Upper lobe of left lung (tissue), 4 donors: ENCODE measurements around the gene CCDC148.

Experiments
- CTCF ChIP-seq, 6 experiments: fragments of 450-650 bp in 4 of 6; fragments of 200-600 bp in 2 of 6; sonication (generic) in 2 of 6; IDR thresholded peaks; one replicate each; pipeline ENCODE4 v1.5.1; 2016 to 2019; ENCODE audit warnings: antibody characterized with exemption in 6 of 6
- POLR2A ChIP-seq, 4 donors: fragments of 450-650 bp; IDR thresholded peaks; one replicate each; pipeline ENCODE4 v1.5.1; 2016 to 2017; ENCODE audit warnings: antibody characterized with exemption in 4 of 4, mild to moderate bottlenecking in 2 of 4

GRCh38 chr2:158134655-158135054 lies 321.9 kb downstream of the CCDC148 start:
- TF ChIP-seq CTCF (IDR thresholded peaks at IDR 0.05) (no peak), POLR2A (IDR thresholded peaks at IDR 0.05) (no peak)
